ENCODE results near the gene DUXB. TPM values are rescaled to one million over a fixed set of nuclear protein-coding genes. Genes with fewer than 3 reads are reported as not detected.

DUXB gene
- polyA plus RNA-seq, 3 donors: 0.17 to 0.18 TPM; not detected in 1

DNA sequence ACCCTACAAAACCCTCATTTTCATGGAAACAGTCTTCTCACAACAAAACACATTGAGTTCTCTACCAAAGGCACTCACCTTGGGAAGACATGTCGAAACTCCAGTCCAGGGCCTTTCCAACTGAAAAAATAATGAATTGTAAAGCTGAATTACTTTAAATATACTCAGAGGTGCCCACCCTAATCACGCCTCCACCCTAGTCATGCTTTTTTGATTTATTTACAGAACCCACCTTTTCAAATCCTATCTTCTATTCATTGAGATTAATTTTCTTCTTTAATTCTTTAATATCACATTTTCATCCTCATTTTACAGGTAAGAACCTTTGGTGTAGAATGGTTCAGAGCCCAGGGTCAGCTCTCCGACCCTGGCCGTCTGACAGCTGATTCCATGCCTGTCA is 24.4 kb downstream of the DUXB start, which contains the start of gene CPHXL2:
Gene CPHXL2 (minus strand): TSS at position 101 of the 400 bp plus-strand sequence. CDS start 10 bp downstream, at position 91.
- DNase-seq (ENCODE audit: extremely low read depth in 1 of 11, low read depth in 9 of 11, low spot score in 4 of 11): no peak

DNA sequence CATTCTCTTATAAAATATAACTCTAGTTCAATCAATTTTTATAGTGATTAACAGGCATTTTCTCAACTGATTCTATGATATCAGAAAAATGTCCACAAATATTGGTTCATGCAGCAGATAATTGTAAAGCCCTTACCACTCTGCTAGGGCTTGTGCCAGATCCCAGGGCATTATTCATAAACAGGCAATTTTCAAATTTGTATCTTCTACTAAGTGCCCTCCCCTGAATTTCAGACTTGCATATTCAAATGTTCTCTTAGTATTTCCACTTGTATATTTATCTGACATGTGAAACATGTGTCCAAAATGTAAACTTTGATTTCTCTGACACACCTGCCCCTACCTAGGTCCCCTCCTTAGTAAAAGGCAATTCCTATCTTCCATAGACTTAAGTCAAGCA is 33.8 kb downstream of the DUXB start:
- DNase-seq (ENCODE audit: extremely low read depth in 1 of 11, low read depth in 9 of 11, low spot score in 4 of 11): no peak

DNA sequence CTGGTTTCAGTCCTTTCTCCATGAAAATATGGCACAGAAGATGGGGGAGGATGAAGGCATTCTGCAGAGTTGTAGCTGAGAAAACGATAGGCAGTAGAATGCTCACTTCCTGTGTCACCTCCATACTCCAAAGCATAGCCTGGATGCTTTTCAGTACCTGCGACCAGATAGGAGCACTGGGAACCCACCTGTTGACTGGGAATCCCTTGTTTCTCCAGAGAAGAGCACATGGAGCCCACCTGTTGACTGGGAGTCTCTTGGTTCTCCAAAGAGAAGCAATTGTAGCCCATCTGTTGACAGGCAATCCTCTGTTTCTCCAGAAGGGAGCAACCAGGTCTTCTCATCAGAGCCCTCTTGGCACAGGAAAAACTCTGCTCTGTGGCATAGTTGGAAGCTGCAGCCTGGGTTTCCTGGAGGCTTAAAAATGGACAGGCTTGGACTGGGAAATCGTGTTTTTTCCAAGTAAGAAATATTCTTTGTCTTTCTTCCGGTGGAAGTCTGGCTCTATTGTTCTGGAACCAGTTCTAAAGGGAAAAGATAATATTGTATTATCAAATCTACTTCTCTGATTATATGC is 40.4 kb downstream of the DUXB start:
- no peak for DNase-seq (ENCODE audit: extremely low read depth in 1 of 11, low read depth in 9 of 11, low spot score in 4 of 11)

DNA sequence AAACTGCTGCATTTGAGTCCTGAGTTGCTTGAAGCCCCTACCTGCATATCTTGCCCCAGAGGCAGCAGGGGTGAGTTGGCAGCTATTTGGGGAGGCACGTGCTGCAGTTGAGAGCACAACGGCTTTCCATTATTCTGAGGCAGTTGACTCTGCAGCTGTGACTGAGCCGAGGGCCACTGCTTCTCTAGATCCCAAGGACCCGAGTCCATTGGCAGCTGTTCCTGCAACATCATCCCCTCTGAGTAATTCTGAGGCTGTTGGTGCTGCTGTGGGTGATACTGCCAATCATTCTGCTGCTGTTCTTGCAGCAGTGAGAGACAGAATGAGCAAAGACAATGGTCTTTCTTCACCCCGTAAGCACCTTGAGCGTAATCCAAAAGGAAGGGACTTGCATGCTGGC is 40.9 kb downstream of the DUXB start:
- no peak for DNase-seq (ENCODE audit: extremely low read depth in 1 of 11, low read depth in 9 of 11, low spot score in 4 of 11)

DNA sequence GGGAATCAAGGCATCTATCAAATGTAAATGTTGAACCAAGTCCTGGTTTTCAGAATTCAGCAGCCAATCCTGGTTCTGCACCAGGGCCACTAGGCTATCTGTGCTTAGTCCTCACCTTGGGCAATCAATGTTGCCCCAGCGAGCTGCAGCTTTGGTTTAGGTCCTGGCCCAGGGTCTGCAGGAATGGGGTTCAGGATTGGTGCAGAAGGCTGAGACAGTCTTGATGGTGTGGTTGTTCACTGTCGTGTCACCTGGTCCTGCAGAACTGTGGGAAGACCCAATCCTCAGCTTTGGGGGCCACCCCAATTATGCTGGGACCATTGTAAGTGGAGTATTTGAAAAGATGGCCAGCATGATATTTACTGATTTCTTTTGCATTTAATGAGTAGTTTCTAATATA is 43.1 kb downstream of the DUXB start:
- DNase-seq (ENCODE audit: extremely low read depth in 1 of 11, low read depth in 9 of 11, low spot score in 4 of 11): no peak

DNA sequence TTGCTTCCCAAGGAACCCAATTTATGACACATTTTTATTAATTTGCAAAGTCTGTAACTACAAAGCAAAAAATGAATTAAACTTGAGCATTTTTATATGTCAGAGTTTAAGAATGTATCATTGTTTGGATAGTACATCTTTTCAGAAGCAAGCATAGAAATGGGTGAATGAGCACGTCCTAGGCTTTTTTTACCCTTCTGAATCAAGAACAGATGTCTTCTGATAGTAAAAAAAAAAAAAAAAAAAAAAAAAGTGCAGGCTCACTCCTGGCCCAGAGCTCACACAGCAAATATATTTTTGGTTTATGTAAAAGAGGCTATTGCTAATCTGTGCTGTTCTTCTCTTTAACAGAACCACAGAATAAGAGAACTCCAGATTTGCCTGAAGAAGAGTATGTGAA is 47.3 kb downstream of the DUXB start:
- DNase-seq (ENCODE audit: extremely low read depth in 1 of 11, low read depth in 9 of 11, low spot score in 4 of 11): no peak

DNA sequence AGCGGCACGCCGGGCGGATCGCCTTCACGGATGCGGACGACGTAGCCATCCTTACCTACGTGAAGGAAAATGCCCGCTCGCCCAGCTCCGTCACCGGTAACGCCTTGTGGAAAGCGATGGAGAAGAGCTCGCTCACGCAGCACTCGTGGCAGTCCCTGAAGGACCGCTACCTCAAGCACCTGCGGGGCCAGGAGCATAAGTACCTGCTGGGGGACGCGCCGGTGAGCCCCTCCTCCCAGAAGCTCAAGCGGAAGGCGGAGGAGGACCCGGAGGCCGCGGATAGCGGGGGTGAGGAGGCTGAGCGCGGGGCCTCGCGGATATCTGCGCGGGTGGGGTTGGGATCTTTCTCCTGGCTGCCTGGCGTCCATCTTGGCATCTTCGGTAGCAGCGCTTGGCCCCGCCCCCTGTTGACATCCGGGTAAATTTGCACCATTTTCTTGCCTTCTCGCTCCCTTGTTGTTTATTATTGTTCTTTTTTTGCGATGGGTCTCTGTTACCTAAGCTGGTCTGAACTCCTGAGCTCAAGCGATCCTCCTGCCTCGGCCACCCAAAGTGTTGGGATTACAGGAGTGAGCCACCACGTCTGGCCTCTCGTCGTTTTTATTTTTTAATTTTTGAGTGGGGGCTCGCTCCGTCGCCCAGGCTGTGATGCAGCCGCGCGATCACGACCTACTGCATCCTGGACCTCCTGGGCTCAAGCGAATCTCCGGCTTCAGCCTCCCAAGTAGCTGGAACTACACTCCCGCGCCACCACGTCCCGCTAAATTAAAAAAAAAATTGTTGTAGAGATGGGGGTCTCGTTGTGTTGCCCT is 52.8 kb downstream of the DUXB start:
- peak; percentile 70 to 86 (median 84) for DNase-seq (ENCODE audit: extremely low read depth in 1 of 11, low read depth in 9 of 11, low spot score in 4 of 11)

DNA sequence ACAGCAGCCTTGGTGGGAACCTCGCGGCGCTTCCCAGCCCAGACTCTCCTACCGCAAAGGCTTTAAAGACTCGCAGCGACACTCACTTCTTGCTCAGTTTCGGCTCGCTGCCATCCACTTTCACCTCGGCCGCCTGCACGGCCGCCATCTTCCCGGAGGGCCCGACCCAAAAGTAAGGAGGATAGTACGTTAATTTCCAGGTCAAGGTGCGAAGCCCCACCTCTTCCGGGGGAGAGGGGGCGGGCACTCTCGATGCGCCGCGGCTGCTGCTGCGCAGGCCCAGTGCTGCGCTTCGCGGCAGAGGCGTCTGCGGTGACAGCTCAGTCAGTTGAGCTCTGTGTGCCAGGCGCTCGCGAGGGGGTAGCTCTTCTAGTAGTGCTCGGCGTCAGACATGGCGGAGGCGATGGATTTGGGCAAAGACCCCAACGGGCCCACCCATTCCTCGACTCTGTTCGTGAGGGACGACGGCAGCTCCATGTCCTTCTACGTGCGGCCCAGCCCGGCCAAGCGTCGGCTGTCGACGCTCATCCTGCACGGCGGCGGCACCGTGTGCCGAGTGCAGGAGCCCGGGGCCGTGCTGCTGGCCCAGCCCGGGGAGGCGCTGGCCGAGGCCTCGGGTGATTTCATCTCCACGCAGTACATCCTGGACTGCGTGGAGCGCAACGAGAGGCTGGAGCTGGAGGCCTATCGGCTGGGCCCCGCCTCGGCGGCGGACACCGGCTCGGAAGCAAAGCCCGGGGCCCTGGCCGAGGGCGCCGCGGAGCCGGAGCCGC is 53.6 kb downstream of the DUXB start, which contains the start of the genes KARS1 and TERF2IP:
Gene KARS1 (minus strand): TSS at position 174 of the 773 bp plus-strand sequence. CDS start 26 bp downstream, at position 148.
Gene TERF2IP (plus strand): TSS at position 282 of the 773 bp plus-strand sequence. CDS start 110 bp downstream, at position 392.
- peak; percentile 79 to 93 (median 89) for DNase-seq (ENCODE audit: extremely low read depth in 1 of 11, low read depth in 9 of 11, low spot score in 4 of 11)

DNA sequence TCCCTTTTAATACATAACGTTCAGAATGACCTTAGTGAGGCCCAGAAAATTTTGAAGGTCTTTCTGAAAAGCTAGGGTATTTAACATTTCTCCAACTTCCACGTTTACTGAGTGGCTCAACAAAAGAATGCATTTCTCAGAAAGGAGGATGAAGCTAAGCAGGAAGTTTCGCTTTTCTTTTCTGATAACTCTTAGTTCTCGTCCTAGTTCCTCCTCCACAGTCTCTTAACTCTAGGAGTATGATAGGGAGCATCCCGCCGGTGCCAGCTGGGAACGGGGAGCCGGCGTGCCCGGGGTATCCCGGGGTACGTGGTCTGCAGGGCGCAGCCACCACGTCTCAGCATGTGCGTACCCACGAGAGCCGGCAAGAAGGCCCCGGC is 54.2 kb downstream of the DUXB start:
- DNase-seq (ENCODE audit: extremely low read depth in 1 of 11, low read depth in 9 of 11, low spot score in 4 of 11): no peak

DNA sequence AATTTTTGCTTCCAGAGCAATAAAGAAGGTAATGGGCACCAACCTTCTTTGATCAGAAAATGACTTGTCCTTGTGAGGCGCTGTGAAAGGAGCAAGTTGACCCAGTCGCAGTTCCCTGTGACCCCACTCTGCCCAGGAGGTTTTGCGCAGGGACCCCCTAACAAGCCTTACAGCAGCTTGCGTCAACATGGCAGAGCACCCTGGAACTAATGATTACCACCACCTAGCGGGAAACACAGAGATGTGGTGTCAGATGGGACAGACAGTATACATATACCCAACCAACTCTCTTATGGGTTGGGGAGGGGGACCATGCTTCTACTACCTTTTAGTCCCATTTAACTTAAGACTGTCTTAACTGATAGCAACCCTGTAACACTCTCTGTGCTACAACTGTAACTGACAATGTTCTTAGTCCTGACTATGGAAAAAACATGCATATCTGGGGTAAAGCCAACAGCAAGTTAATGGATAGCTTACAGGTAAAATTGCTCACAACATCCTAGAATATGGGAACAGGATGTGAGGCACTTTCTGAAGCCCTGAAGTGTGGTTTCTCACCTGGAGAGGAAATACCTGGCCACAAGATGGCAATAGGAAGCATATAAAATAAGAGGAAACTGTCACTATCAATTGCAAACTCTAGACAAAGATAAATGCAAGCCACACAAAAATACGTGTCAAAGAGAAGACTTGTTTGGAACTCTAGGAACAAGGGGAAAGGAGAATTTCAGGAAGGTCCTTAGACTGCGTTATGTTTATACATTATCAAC is 56.8 kb downstream of the DUXB start:
- no peak for DNase-seq (ENCODE audit: extremely low read depth in 1 of 11, low read depth in 9 of 11, low spot score in 4 of 11)

Other genes with a start within 250 kb of the DUXB start
- gene TMEM170A, start 236.8 kb downstream of the DUXB start, polyA plus RNA-seq (ENCODE audit: insufficient read length in 3 of 3): 10 to 100 TPM; 34.9 to 45.0 (median 41.9) TPM
- gene CHST6, start 206.0 kb downstream of the DUXB start, polyA plus RNA-seq (ENCODE audit: insufficient read length in 3 of 3): 1 to 10 TPM in 1 of 3 donors, under 1 TPM in 2; 0.65 to 1.1 (median 0.81) TPM
- gene CHST5, start 165.4 kb downstream of the DUXB start, polyA plus RNA-seq (ENCODE audit: insufficient read length in 3 of 3): under 1 TPM; 0.42 to 0.94 (median 0.70) TPM
- 10 to 100 TPM; 18.3 to 24.9 (median 19.2) TPM for gene TMEM231, start 145.2 kb downstream of the DUXB start, polyA plus RNA-seq (ENCODE audit: insufficient read length in 3 of 3)
- 100 to 1,000 TPM; 171 to 185 (median 175) TPM for gene GABARAPL2, start 135.1 kb downstream of the DUXB start, polyA plus RNA-seq (ENCODE audit: insufficient read length in 3 of 3)
- 10 to 100 TPM; 44.4 to 54.9 (median 49.3) TPM for gene ADAT1, start 78.2 kb downstream of the DUXB start, polyA plus RNA-seq (ENCODE audit: insufficient read length in 3 of 3)
- 100 to 1,000 TPM; 126 to 150 (median 137) TPM for gene KARS1, start 53.8 kb downstream of the DUXB start, polyA plus RNA-seq (ENCODE audit: insufficient read length in 3 of 3)
- 10 to 100 TPM; 78.8 to 87.5 (median 84.1) TPM for gene TERF2IP, start 53.7 kb downstream of the DUXB start, polyA plus RNA-seq (ENCODE audit: insufficient read length in 3 of 3)
- gene CPHXL2, start 24.5 kb downstream of the DUXB start, polyA plus RNA-seq (ENCODE audit: insufficient read length in 3 of 3): under 1 TPM in 2 of 3 donors, not detected in 1; 0.11 to 0.16 TPM
- not detected for gene CPHXL, start 25.0 kb upstream of the DUXB start, polyA plus RNA-seq (ENCODE audit: insufficient read length in 3 of 3)

Measured in renal cortex interstitium (tissue), 11 donors.